Panc1 (cell line): ENCODE measurements around the gene PAGE2. TPM values are rescaled to one million over a fixed set of nuclear protein-coding genes. Genes with fewer than 3 reads are reported as not detected.

Source experiments
- ATAC-seq: fragments of 200-7000 bp; cut with Tn5 transposase; 2 replicates; pipeline ENCODE4 v1.9.1; 2020; ENCODE audit warnings: mild to moderate bottlenecking, moderate library complexity
- BruUV-seq: library from RNA; stranded (reverse); fragments of 400-500 nt; replicated peaks from 2 replicates; lab custom pipeline; 2021; lab: Mats Ljungman, UMichigan
- CTCF ChIA-PET: fragments of 300-600 bp; sonication (Branson Sonifier 250); formaldehyde crosslinking; loops from one replicate; lab custom pipeline; 2022; ENCODE audit warnings: antibody characterized with exemption; lab: Charles Lee
- POLR2A ChIA-PET: fragments of 300-600 bp; sonication (Branson Sonifier 250); formaldehyde crosslinking; loops from one replicate; lab custom pipeline; 2022; ENCODE audit warnings: antibody characterized with exemption; lab: Charles Lee
- DNase-seq: peaks from one replicate; pipeline ENCODE4 v3.0.0-alpha.2; 2010; ENCODE audit warnings: low read depth, low spot score
- H3K27ac ChIP-seq: 2 replicates; pipeline ENCODE4 v1.5.1; 2011; ENCODE audit warnings: mild to moderate bottlenecking, low read length, inconsistent platforms
- H3K27me3 ChIP-seq: fragments of 200-500 bp; sonication (Bioruptor generic); 2 replicates; pipeline ENCODE4 v1.6.0; 2014; ENCODE audit warnings: low read length, inconsistent platforms; ENCODE audit not compliant: control insufficient read depth, insufficient read depth
- H3K36me3 ChIP-seq: fragments of 200-500 bp; sonication (Bioruptor generic); 2 replicates; pipeline ENCODE4 v1.5.1; 2014; ENCODE audit warnings: inconsistent platforms, mild to moderate bottlenecking, low read length, moderate library complexity; ENCODE audit not compliant: control insufficient read depth, insufficient read depth
- H3K4me1 ChIP-seq: 2 replicates; pipeline ENCODE4 v1.5.1; 2011; ENCODE audit warnings: inconsistent platforms, mild to moderate bottlenecking, low read length, moderate library complexity; ENCODE audit not compliant: control insufficient read depth, insufficient read depth
- H3K4me3 ChIP-seq, 2 experiments: 2 replicates each; pipeline ENCODE4 v1.5.1; 2011 to 2012; ENCODE audit warnings: low read depth in 2 of 2, low read length in 2 of 2, mild to moderate bottlenecking in 2 of 2, inconsistent platforms in 1 of 2, moderate library complexity in 1 of 2
- H3K9me3 ChIP-seq: fragments of 200-500 bp; sonication (Bioruptor generic); 2 replicates; pipeline ENCODE4 v1.5.1; 2014; ENCODE audit warnings: low read depth, mild to moderate bottlenecking, inconsistent platforms, low read length, moderate library complexity; ENCODE audit not compliant: control insufficient read depth, insufficient read depth
- CTCF ChIP-seq: fragments of 450-650 bp; IDR thresholded peaks from 2 replicates; pipeline ENCODE4 v1.5.1; 2017; ENCODE audit warnings: mild to moderate bottlenecking
- POLR2AphosphoS5 ChIP-seq: IDR thresholded peaks from 2 replicates; pipeline ENCODE4 v1.6.1; 2012; ENCODE audit warnings: mild to moderate bottlenecking, low read depth, low read length, moderate library complexity
- SIN3A ChIP-seq: IDR thresholded peaks from 2 replicates; pipeline ENCODE4 v1.6.1; 2012; ENCODE audit warnings: low read depth, mild to moderate bottlenecking, low read length, moderate library complexity, borderline replicate concordance; ENCODE audit not compliant: insufficient read depth
- TCF7L2 ChIP-seq: IDR thresholded peaks from 2 replicates; pipeline ENCODE4 v1.6.1; 2011; ENCODE audit warnings: mild to moderate bottlenecking, low read depth, low read length, inconsistent platforms
- in situ Hi-C: cut with HindIII; loops from 2 replicates; pipeline ENCODE4 v1.10.0; 2016; ENCODE audit warnings: low sequenced_read_pairs, low pct_unique_long_range_greater_than_20kb
- intact Hi-C: fragments of 100-400 bp; cut with micrococcal nuclease; formaldehyde crosslinking; loops from one replicate; pipeline ENCODE4 v1.10.0; 2022; ENCODE audit not compliant: unreplicated experiment
- total RNA-seq: library from RNA; stranded (reverse); gene quantifications from one replicate; pipeline ENCODE4 v1.2.1, GENCODE V29; 2021; ENCODE audit not compliant: unreplicated experiment
- TF ChIP-seq, protein P1 (sequence below), 2 experiments: IDR thresholded peaks; 2 replicates each; pipeline ENCODE4 v1.6.1; 2011 to 2012; ENCODE audit warnings: low read depth in 2 of 2, control low read depth in 1 of 2, low read length in 1 of 2, mild to moderate bottlenecking in 1 of 2, moderate library complexity in 1 of 2; ENCODE audit not compliant: insufficient read depth in 1 of 2

The PAGE2 gene
- total RNA-seq, 1 experiment from 2014 or later, result not detected

DNA sequence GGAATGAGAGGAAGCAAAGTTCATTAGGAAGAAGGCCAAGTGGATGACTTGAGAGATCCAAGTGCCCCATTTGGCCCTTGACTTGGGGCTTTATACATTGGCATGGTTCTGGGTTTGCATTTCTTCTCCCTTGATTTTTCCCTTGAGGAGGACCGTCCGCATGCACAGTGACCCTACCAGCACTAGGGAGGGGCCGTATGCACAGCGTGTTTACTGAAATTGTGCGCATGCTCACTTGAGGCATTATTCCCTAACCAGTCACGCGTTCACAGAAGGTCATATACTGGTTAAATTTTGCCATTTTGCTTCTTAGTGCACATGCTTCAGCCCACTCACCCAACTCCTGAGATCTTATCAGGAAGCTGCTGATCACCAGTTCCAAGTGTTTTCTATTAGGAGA lies 35.1 kb downstream of the PAGE2 start:
- TF ChIP-seq, protein P1, sequence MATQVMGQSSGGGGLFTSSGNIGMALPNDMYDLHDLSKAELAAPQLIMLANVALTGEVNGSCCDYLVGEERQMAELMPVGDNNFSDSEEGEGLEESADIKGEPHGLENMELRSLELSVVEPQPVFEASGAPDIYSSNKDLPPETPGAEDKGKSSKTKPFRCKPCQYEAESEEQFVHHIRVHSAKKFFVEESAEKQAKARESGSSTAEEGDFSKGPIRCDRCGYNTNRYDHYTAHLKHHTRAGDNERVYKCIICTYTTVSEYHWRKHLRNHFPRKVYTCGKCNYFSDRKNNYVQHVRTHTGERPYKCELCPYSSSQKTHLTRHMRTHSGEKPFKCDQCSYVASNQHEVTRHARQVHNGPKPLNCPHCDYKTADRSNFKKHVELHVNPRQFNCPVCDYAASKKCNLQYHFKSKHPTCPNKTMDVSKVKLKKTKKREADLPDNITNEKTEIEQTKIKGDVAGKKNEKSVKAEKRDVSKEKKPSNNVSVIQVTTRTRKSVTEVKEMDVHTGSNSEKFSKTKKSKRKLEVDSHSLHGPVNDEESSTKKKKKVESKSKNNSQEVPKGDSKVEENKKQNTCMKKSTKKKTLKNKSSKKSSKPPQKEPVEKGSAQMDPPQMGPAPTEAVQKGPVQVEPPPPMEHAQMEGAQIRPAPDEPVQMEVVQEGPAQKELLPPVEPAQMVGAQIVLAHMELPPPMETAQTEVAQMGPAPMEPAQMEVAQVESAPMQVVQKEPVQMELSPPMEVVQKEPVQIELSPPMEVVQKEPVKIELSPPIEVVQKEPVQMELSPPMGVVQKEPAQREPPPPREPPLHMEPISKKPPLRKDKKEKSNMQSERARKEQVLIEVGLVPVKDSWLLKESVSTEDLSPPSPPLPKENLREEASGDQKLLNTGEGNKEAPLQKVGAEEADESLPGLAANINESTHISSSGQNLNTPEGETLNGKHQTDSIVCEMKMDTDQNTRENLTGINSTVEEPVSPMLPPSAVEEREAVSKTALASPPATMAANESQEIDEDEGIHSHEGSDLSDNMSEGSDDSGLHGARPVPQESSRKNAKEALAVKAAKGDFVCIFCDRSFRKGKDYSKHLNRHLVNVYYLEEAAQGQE (IDR thresholded peaks at IDR 0.05; ENCODE audit: insufficient read depth in 1 of 2, low read depth in 2 of 2, low read length in 1 of 2), result no peak
- no peak for TF ChIP-seq SIN3A
- TF ChIP-seq POLR2AphosphoS5, result no peak
- no peak for TF ChIP-seq TCF7L2
- TF ChIP-seq CTCF, result no peak
- Histone ChIP-seq H3K36me3 (no peaks in the 10 kb centered on the region), H3K4me1 (no peaks in the 10 kb centered on the region), H3K27ac (no peak overlapping the region), H3K4me3 (no peak overlapping the region), H3K27me3 (no peaks in the 10 kb centered on the region), H3K9me3 (no peaks in the 10 kb centered on the region)
- CTCF ChIA-PET, result no interaction called here
- no TSS peak for BruUV-seq
- DNase-seq (no peak), ATAC-seq (no peak)
- POLR2A ChIA-PET, result no interaction called here
- intact Hi-C loops, result no loop called here
- in situ Hi-C loops, result no loop called here

- TF ChIP-seq CTCF (no peak), POLR2AphosphoS5 (no peak), TCF7L2 (no peak), SIN3A (no peak)
- TF ChIP-seq, protein P1 (IDR thresholded peaks at IDR 0.05; ENCODE audit: insufficient read depth in 1 of 2, low read depth in 2 of 2, low read length in 1 of 2), result no peak
- Histone ChIP-seq H3K4me3 (no peak overlapping the region), H3K36me3 (no peaks in the 10 kb centered on the region), H3K9me3 (no peaks in the 10 kb centered on the region), H3K27ac (no peak overlapping the region), H3K4me1 (no peaks in the 10 kb centered on the region), H3K27me3 (no peaks in the 10 kb centered on the region)
- CTCF ChIA-PET, result no interaction called here
- no TSS peak for BruUV-seq
- ATAC-seq (no peak), DNase-seq (no peak)
- in situ Hi-C loops, result no loop called here
- POLR2A ChIA-PET, result no interaction called here
- intact Hi-C loops, result no loop called here
These were observed 38.9 kb downstream of the PAGE2 start for GRCh38 chrX:55127692-55128091.
